GM18526 (cell line): ENCODE data around the gene GJB4.

ENCODE experiments used
- POLR2A ChIP-seq: IDR thresholded peaks from 3 replicates; pipeline ENCODE4 v1.6.1; 2011; ENCODE audit not compliant: insufficient read length; ENCODE audit errors: extremely low read depth

Gene GJB4

GRCh38 chr1:34743775-34744174 lies 15.8 kb upstream of the GJB4 start:
- TF ChIP-seq POLR2A, result no peak

- TF ChIP-seq POLR2A, result no peak
Observed at GRCh38 chr1:34744851-34745250, 14.7 kb upstream of the GJB4 start.

- TF ChIP-seq POLR2A, result no peak
Observed at GRCh38 chr1:34745666-34746065, 13.9 kb upstream of the GJB4 start.

- TF ChIP-seq POLR2A, result no peak
Observed at GRCh38 chr1:34746101-34746500, 13.4 kb upstream of the GJB4 start.

- no peak for TF ChIP-seq POLR2A
Observed at GRCh38 chr1:34746785-34747637, 12.5 kb upstream of the GJB4 start.

GRCh38 chr1:34747638-34747941 lies 11.9 kb upstream of the GJB4 start:
- TF ChIP-seq POLR2A, result no peak

GRCh38 chr1:34749992-34750391 lies 9.5 kb upstream of the GJB4 start:
- TF ChIP-seq POLR2A, result no peak

- no peak for TF ChIP-seq POLR2A
Observed at GRCh38 chr1:34750610-34751009, 8.9 kb upstream of the GJB4 start.

GRCh38 chr1:34753163-34753562 lies 6.4 kb upstream of the GJB4 start:
- TF ChIP-seq POLR2A, result no peak

GRCh38 chr1:34754964-34755637 lies 4.4 kb upstream of the GJB4 start, which contains the start of gene GJB5:
Gene GJB5, plus strand, starts transcription at chr1:34755047. Its CDS starts 2,284 bp downstream, at chr1:34757331.
- TF ChIP-seq POLR2A, result no peak

- no peak for TF ChIP-seq POLR2A
Observed at GRCh38 chr1:34755961-34756360, 3.6 kb upstream of the GJB4 start.

GRCh38 chr1:34757386-34757785 lies 2.2 kb upstream of the GJB4 start:
- TF ChIP-seq POLR2A, result no peak

- no peak for TF ChIP-seq POLR2A
Observed at GRCh38 chr1:34758751-34759150, 789 bp upstream of the GJB4 start.

GRCh38 chr1:34761176-34761761 lies 1.7 kb downstream of the GJB4 start:
- TF ChIP-seq POLR2A, result no peak

- TF ChIP-seq POLR2A, result no peak
Observed at GRCh38 chr1:34761776-34762307, 2.3 kb downstream of the GJB4 start.
